Body of pancreas (tissue), 2 donors: ENCODE data around the gene SLC6A17. TPM values are rescaled to one million over a fixed set of nuclear protein-coding genes. Genes with fewer than 3 reads are reported as not detected.

Source experiments
- total RNA-seq, 2 donors: library from RNA; depleted of rRNA; stranded (reverse); fragments of >200 nt; gene quantifications; one replicate each; pipeline ENCODE4 v1.1.0, GENCODE V29; 2016

Gene SLC6A17
- total RNA-seq, 2 donors from 2014 or later = 0.52 to 0.99 TPM

Other genes starting within 250 kb of the SLC6A17 start
- 10 to 100 TPM; 26.7 to 60.7 TPM for gene CSF1, start 239.6 kb upstream of the SLC6A17 start, total RNA-seq
- gene AHCYL1, start 165.7 kb upstream of the SLC6A17 start, total RNA-seq = 10 to 100 TPM; 38.4 to 61.6 TPM
- gene STRIP1, start 115.9 kb upstream of the SLC6A17 start, total RNA-seq = 10 to 100 TPM; 22.7 to 24.1 TPM
- gene ALX3, start 79.8 kb upstream of the SLC6A17 start, total RNA-seq = not detected
- gene UBL4B, start 38.1 kb upstream of the SLC6A17 start, total RNA-seq = not detected
- gene KCNC4, start 59.8 kb downstream of the SLC6A17 start, total RNA-seq = 10 to 100 TPM in 1 of 2 donors, 1 to 10 TPM in 1; 8.6 to 12.7 TPM
- gene RBM15, start 188.9 kb downstream of the SLC6A17 start, total RNA-seq = 10 to 100 TPM; 21.4 to 25.9 TPM
- 1 to 10 TPM; 3.6 TPM for gene SLC16A4, start 240.5 kb downstream of the SLC6A17 start, total RNA-seq